GM12873 (cell line): Measurements from ENCODE around the gene RARA.

Source experiments
- CTCF ChIP-seq: IDR thresholded peaks from 2 replicates; pipeline ENCODE4 v1.5.1; 2012; ENCODE audit warnings: low read depth, mild to moderate bottlenecking, moderate library complexity, low read length, control low read depth; ENCODE audit not compliant: insufficient read depth; ENCODE audit errors: missing control alignments

The RARA gene

GRCh38 chr17:40329839-40330794 is 21.1 kb downstream of the RARA start:
- TF ChIP-seq CTCF, result no peak

- TF ChIP-seq CTCF, result no peak
These were observed 22.0 kb downstream of the RARA start for GRCh38 chr17:40330850-40331470.

GRCh38 chr17:40331743-40332641 is 23.0 kb downstream of the RARA start:
- TF ChIP-seq CTCF, result no peak

GRCh38 chr17:40333781-40334448 is 24.9 kb downstream of the RARA start:
- no peak for TF ChIP-seq CTCF

- TF ChIP-seq CTCF, result no peak
These were observed 26.6 kb downstream of the RARA start for GRCh38 chr17:40335620-40336019.

GRCh38 chr17:40337351-40337750 is 28.4 kb downstream of the RARA start:
- no peak for TF ChIP-seq CTCF
